ENCODE data around the gene DMC1.

- TF ChIP-seq, protein P1, sequence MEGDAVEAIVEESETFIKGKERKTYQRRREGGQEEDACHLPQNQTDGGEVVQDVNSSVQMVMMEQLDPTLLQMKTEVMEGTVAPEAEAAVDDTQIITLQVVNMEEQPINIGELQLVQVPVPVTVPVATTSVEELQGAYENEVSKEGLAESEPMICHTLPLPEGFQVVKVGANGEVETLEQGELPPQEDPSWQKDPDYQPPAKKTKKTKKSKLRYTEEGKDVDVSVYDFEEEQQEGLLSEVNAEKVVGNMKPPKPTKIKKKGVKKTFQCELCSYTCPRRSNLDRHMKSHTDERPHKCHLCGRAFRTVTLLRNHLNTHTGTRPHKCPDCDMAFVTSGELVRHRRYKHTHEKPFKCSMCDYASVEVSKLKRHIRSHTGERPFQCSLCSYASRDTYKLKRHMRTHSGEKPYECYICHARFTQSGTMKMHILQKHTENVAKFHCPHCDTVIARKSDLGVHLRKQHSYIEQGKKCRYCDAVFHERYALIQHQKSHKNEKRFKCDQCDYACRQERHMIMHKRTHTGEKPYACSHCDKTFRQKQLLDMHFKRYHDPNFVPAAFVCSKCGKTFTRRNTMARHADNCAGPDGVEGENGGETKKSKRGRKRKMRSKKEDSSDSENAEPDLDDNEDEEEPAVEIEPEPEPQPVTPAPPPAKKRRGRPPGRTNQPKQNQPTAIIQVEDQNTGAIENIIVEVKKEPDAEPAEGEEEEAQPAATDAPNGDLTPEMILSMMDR (IDR thresholded peaks at IDR 0.05) = no peak
- TF ChIP-seq POLR2A (IDR thresholded peaks at IDR 0.05) = no peak
These were observed 32.2 kb upstream of the DMC1 start for GRCh38 chr22:38602166-38602565.

All from lower leg skin (tissue), 3 donors.